Loucy (cell line): Measurements from ENCODE around the gene FAT2.

Source experiments
- H2AFZ ChIP-seq: fragments of 200-600 bp; sonication (generic); 2 replicates; pipeline ENCODE4 v1.6.0; 2016; ENCODE audit warnings: antibody characterized with exemption, mild to moderate bottlenecking, low read length, moderate library complexity
- H3F3A ChIP-seq: fragments of 200-600 bp; 2 replicates; pipeline ENCODE4 v1.6.0; 2016; ENCODE audit warnings: antibody characterized with exemption, low read depth, mild to moderate bottlenecking
- H3K27me3 ChIP-seq: fragments of 200-600 bp; sonication (generic); 2 replicates; pipeline ENCODE4 v1.6.1; 2014; ENCODE audit warnings: low read length, mild to moderate bottlenecking; ENCODE audit not compliant: insufficient read depth, poor library complexity, severe bottlenecking
- H3K36me3 ChIP-seq: fragments of 200-600 bp; sonication (generic); 2 replicates; pipeline ENCODE4 v1.6.1; 2016; ENCODE audit warnings: low read length; ENCODE audit not compliant: insufficient read depth
- H3K4me1 ChIP-seq: fragments of 200-600 bp; sonication (generic); 2 replicates; pipeline ENCODE4 v1.5.1; 2014; ENCODE audit warnings: low read length, mild to moderate bottlenecking; ENCODE audit not compliant: insufficient read depth, poor library complexity, severe bottlenecking
- H3K4me2 ChIP-seq: fragments of 200-600 bp; sonication (generic); 2 replicates; pipeline ENCODE4 v1.6.0; 2014; ENCODE audit warnings: antibody characterized with exemption, low read length, low read depth, mild to moderate bottlenecking; ENCODE audit not compliant: poor library complexity, severe bottlenecking
- H3K4me3 ChIP-seq: fragments of 200-600 bp; sonication (generic); 2 replicates; pipeline ENCODE4 v1.5.1; 2014; ENCODE audit warnings: low read length, mild to moderate bottlenecking, mixed read lengths; ENCODE audit not compliant: poor library complexity, severe bottlenecking
- H3K79me2 ChIP-seq: fragments of 200-600 bp; sonication (generic); 2 replicates; pipeline ENCODE4 v1.6.1; 2014; ENCODE audit warnings: low read length; ENCODE audit not compliant: insufficient read depth
- H3K9ac ChIP-seq: fragments of 200-600 bp; sonication (generic); 2 replicates; pipeline ENCODE4 v1.6.0; 2014; ENCODE audit warnings: mild to moderate bottlenecking, low read depth, low read length, moderate library complexity; ENCODE audit not compliant: poor library complexity, severe bottlenecking
- H3K9me2 ChIP-seq: fragments of 200-600 bp; sonication (generic); replicated peaks from 2 replicates; pipeline ENCODE4 v1.6.1; 2016; ENCODE audit warnings: low read depth, low read length, mixed read lengths
- H3K9me3 ChIP-seq: fragments of 200-600 bp; sonication (generic); 2 replicates; pipeline ENCODE4 v1.6.1; 2014; ENCODE audit warnings: mild to moderate bottlenecking, antibody characterized with exemption, low read length, low read depth; ENCODE audit not compliant: insufficient read depth
- H4K20me1 ChIP-seq: fragments of 200-600 bp; sonication (generic); 2 replicates; pipeline ENCODE4 v1.6.0; 2014; ENCODE audit warnings: antibody characterized with exemption, low read length, mild to moderate bottlenecking; ENCODE audit not compliant: insufficient read depth, poor library complexity, severe bottlenecking
- CTCF ChIP-seq: fragments of 200-600 bp; sonication (generic); conservative IDR thresholded peaks from 2 replicates; pipeline ENCODE4 v1.5.1; 2014; ENCODE audit warnings: mild to moderate bottlenecking, antibody characterized with exemption, low read length
- EZH2phosphoT487 ChIP-seq: fragments of 200-600 bp; IDR thresholded peaks from 2 replicates; pipeline ENCODE4 v1.6.1; 2018; ENCODE audit warnings: antibody characterized with exemption, mild to moderate bottlenecking, moderate library complexity, borderline replicate concordance

The FAT2 gene

GRCh38 chr5:151562019-151562707 lies 29.0 kb downstream of the FAT2 start:
- Histone ChIP-seq H3F3A (no peaks in the 10 kb centered on the region), H3K9ac (no peak overlapping the region), H3K4me1 (no peaks in the 10 kb centered on the region), H3K36me3 (no peaks in the 10 kb centered on the region), H3K4me3 (no peak overlapping the region), H3K9me2 (no peaks in the 10 kb centered on the region), H4K20me1 (no peaks in the 10 kb centered on the region), H3K9me3 (no peaks in the 10 kb centered on the region), H3K79me2 (no peaks in the 10 kb centered on the region), H3K4me2 (no peak overlapping the region), H2AFZ (no peak overlapping the region), H3K27me3 (no peaks in the 10 kb centered on the region)
- no peak for TF ChIP-seq CTCF
- no peak for TF ChIP-seq EZH2phosphoT487

- no peaks in the 10 kb centered on the region for H4K20me1 ChIP-seq
- no peak overlapping the region for H3K4me3 ChIP-seq
- no peaks in the 10 kb centered on the region for H3K9me3 ChIP-seq
- H3K79me2 ChIP-seq = no peaks in the 10 kb centered on the region
- H3F3A ChIP-seq = no peaks in the 10 kb centered on the region
- H3K9me2 ChIP-seq = no peaks in the 10 kb centered on the region
- TF ChIP-seq CTCF = no peak
- TF ChIP-seq EZH2phosphoT487 = no peak
- no peaks in the 10 kb centered on the region for H3K27me3 ChIP-seq
- no peak overlapping the region for H3K9ac ChIP-seq
- H3K4me1 ChIP-seq = no peaks in the 10 kb centered on the region
- no peaks in the 10 kb centered on the region for H3K36me3 ChIP-seq
- no peak overlapping the region for H2AFZ ChIP-seq
- no peak overlapping the region for H3K4me2 ChIP-seq
Observed at GRCh38 chr5:151557951-151558350, 33.2 kb downstream of the FAT2 start.

- Histone ChIP-seq H3K27me3 (no peaks in the 10 kb centered on the region), H3K9me2 (no peaks in the 10 kb centered on the region), H4K20me1 (no peaks in the 10 kb centered on the region), H3F3A (no peaks in the 10 kb centered on the region), H3K4me3 (no peak overlapping the region), H2AFZ (no peak overlapping the region), H3K36me3 (no peaks in the 10 kb centered on the region), H3K4me2 (no peak overlapping the region), H3K79me2 (no peaks in the 10 kb centered on the region), H3K9ac (no peak overlapping the region), H3K4me1 (no peaks in the 10 kb centered on the region), H3K9me3 (no peaks in the 10 kb centered on the region)
- TF ChIP-seq EZH2phosphoT487 (no peak), CTCF (no peak)
Observed at GRCh38 chr5:151557466-151557865, 33.7 kb downstream of the FAT2 start.
